Epithelial cell of esophagus (primary cell): ENCODE results near the gene GRIK3.

Experiments used
- DNase-seq: peaks from one replicate; pipeline ENCODE4 v3.0.0; 2010; ENCODE audit warnings: low read depth
- H3K4me3 ChIP-seq: 2 replicates; pipeline ENCODE4 v1.5.1; 2011; ENCODE audit warnings: mild to moderate bottlenecking, low read length, control low read depth
- CTCF ChIP-seq: IDR thresholded peaks from 2 replicates; pipeline ENCODE4 v1.5.1; 2011; ENCODE audit warnings: low read depth, mild to moderate bottlenecking, low read length, control low read depth, inconsistent platforms; ENCODE audit not compliant: insufficient read depth; ENCODE audit errors: missing control alignments

The GRIK3 gene

DNA sequence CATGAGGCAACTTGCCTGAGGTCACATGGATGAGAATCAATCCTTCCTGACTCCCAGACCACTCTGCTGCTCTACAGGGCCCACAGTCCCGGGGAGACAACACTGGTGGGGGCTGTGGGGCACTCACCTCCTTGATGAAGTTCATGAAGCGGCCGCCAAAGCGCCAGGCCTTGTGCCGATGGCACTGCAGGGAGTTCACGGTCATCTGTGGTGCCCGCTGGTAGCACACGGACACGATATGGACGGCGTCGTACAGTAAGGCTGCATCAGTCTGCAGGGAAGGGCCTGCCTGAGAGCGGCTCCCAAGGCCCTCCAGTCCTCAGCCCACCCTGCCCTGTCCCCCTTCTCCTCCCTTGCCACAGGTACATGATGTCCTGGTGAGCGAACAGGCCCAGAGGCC, 175.3 kb downstream of the GRIK3 start:
- H3K4me3 ChIP-seq, result no peak overlapping the region
- no peak for TF ChIP-seq CTCF
- DNase-seq, result no peak

- TF ChIP-seq CTCF, result no peak
- no peak for DNase-seq
- H3K4me3 ChIP-seq, result no peak overlapping the region
These were observed 175.8 kb downstream of the GRIK3 start for GRCh38 chr1:36858553-36858952.

GRCh38 chr1:36857754-36858153, 176.6 kb downstream of the GRIK3 start:
- no peak for DNase-seq
- H3K4me3 ChIP-seq, result no peak overlapping the region
- no peak for TF ChIP-seq CTCF

DNA sequence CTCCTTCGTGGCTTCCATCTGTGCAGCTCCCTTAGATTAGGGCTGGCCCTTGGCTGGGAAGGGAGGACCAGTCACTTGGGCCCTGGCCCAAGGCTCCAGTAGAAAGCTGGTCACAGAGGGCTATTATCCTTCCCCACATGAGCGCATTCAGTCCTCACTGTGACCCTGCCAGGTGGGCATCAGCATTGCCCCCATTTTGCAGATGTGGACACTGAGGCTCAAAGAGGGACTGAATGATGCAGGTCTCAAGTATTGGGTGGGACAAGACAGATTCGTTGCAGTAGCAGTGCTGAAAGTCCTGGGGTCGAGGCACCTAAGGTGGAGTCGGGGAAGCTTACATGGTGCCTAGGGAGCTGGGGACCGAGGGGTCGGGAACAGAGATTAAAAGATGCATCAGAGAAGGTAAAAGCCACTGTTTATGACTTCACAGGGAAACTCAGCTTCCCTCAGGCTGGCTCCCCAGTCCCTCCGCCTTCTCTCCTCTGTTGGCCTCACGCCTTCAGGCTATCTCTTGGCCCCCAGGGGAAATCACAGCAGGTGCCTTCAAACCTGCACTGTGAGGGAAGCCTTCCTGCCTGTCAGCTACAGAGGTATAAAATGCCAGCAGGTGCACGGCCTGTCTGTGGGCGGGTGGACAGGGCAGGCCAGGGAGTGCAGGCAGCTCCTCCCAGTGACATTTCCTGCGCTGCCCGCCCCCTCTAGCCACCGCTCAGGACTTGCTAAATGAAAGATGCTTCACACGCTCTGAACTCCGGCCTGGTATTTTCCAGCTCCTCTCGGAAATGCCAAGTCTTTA, 178.4 kb downstream of the GRIK3 start:
- no peak overlapping the region for H3K4me3 ChIP-seq
- TF ChIP-seq CTCF, result no peak
- no peak for DNase-seq

DNA sequence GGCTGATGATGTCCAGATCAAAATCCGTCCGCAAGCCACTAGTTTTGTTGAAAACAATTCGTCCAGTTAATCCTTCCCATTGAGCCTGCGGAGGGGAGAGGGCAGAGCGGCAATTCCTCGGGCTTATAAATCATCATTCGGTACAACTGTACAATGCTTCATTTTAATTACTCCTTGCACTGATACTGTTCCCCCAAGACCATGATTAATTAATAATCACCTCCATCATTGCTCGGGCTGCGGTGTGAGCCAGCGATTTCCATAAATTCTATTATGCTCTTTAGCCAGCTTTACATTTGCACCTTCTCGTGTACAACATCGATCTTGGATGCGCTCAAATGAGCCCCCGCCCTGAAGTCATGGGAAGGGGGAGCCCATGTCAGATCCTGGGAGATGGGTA, 180.7 kb downstream of the GRIK3 start:
- DNase-seq, result no peak
- TF ChIP-seq CTCF, result no peak
- no peak overlapping the region for H3K4me3 ChIP-seq

DNA sequence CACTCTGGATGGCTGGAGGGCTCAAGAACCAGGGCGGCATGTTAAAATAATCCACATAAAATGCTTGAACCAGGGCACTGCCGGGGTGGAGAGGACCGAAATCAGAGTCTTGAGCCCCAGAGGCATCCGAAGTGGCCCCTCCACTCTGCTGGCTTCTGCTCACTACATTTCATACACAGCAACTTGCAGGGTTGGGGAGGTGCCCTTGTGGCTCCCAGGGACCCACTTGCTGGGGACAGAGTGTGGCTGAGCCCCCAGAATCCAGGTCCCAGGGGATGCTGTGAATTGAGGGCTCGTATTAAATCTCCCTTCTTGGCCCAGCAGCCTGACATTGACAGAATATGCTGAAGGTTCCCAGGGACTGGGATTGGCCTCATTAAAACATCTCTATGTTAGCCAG, 181.7 kb downstream of the GRIK3 start:
- TF ChIP-seq CTCF, result no peak
- no peak overlapping the region for H3K4me3 ChIP-seq
- no peak for DNase-seq

GRCh38 chr1:36851595-36851994, 182.7 kb downstream of the GRIK3 start:
- TF ChIP-seq CTCF, result no peak
- no peak overlapping the region for H3K4me3 ChIP-seq
- no peak for DNase-seq
